ENCODE results near the gene DUSP7.

DNA sequence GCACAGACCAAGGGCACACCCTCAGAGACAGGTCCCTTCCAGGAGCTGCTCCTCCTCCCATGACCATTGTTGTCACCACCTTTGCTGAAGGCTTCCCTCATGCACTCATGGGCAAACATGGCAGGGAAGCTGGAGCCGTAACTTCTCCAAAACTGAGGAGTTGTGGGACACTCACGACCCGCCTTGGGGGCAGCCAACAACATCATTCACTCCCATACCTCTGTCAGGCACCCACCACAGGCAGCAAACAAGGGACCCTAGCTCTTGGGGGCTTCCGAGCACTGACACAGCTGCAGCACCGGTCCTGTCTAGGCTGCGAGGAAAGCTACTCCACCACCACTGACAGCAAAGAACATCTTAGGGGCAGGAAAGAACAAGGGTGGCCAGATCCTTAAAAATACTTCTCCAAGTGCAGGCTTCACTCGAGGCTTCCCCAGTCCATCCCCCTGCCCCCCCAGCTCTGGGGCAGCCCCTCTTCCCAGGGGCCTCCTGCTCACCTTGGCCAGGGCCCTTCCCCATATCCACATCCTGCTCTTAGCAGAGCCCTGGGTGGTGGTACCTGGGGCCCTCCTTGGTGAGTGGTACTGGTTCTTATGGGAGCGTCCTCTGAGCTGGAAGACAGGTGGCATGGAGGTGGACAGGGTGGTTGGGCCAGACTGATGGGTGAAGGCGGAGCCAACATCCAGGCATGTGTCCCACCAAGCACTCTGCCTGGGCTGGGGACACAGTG, 28.0 kb upstream of the DUSP7 start:
- TF ChIP-seq, protein P1, sequence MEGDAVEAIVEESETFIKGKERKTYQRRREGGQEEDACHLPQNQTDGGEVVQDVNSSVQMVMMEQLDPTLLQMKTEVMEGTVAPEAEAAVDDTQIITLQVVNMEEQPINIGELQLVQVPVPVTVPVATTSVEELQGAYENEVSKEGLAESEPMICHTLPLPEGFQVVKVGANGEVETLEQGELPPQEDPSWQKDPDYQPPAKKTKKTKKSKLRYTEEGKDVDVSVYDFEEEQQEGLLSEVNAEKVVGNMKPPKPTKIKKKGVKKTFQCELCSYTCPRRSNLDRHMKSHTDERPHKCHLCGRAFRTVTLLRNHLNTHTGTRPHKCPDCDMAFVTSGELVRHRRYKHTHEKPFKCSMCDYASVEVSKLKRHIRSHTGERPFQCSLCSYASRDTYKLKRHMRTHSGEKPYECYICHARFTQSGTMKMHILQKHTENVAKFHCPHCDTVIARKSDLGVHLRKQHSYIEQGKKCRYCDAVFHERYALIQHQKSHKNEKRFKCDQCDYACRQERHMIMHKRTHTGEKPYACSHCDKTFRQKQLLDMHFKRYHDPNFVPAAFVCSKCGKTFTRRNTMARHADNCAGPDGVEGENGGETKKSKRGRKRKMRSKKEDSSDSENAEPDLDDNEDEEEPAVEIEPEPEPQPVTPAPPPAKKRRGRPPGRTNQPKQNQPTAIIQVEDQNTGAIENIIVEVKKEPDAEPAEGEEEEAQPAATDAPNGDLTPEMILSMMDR (IDR thresholded peaks at IDR 0.05): no peak
- TF ChIP-seq POLR2A (IDR thresholded peaks at IDR 0.05): no peak

All from body of pancreas (tissue), 4 donors.